H1 (cell line): Measurements from ENCODE around the gene PRC1. TPM values are rescaled to one million over a fixed set of nuclear protein-coding genes. Genes with fewer than 3 reads are reported as not detected.

Source experiments
- CTCF ChIA-PET: fragments of 300-600 bp; sonication (Branson Sonifier 250); formaldehyde crosslinking; loops from one replicate; lab custom pipeline; 2021; ENCODE audit not compliant: partially characterized antibody; lab: Charles Lee
- POLR2A ChIA-PET: fragments of 300-600 bp; sonication (Branson Sonifier 250); formaldehyde crosslinking; loops from one replicate; lab custom pipeline; 2021; ENCODE audit warnings: inconsistent platforms; ENCODE audit not compliant: partially characterized antibody; lab: Charles Lee
- DNase-seq, 2 experiments: peaks; one replicate each; pipeline versions ENCODE4 v3.0.0 to v3.0.0-alpha.2; 2010 to 2022; ENCODE audit warnings: low spot score in 2 of 2, low read depth in 1 of 2, mixed read lengths in 1 of 2
- FAIRE-seq: peaks from 2 replicates; lab custom pipeline; 2011; peaks lifted over from hg19 to GRCh38; lab: Jason Lieb, UNC
- H2AFZ ChIP-seq: 2 replicates; pipeline ENCODE4 v1.8.1; 2012; ENCODE audit warnings: low read length, inconsistent platforms
- H2AK5ac ChIP-seq: 2 replicates; pipeline ENCODE4 v1.6.1; 2013; ENCODE audit warnings: low read depth, low read length
- H2BK120ac ChIP-seq: replicated peaks from 2 replicates; pipeline ENCODE3; 2013; ENCODE audit warnings: low read depth, low read length, inconsistent platforms
- H2BK12ac ChIP-seq: 2 replicates; pipeline ENCODE4 v1.6.1; 2013; ENCODE audit warnings: low read depth, low read length
- H2BK15ac ChIP-seq: 2 replicates; pipeline ENCODE4 v1.6.1; 2013; ENCODE audit warnings: low read length
- H2BK20ac ChIP-seq: 2 replicates; pipeline ENCODE4 v1.6.1; 2013; ENCODE audit warnings: low read length
- H2BK5ac ChIP-seq: 2 replicates; pipeline ENCODE4 v1.6.1; 2013; ENCODE audit warnings: low read depth, low read length
- H3K14ac ChIP-seq: 2 replicates; pipeline ENCODE4 v1.6.1; 2013; ENCODE audit warnings: inconsistent platforms; ENCODE audit not compliant: insufficient read length
- H3K18ac ChIP-seq: 2 replicates; pipeline ENCODE4 v1.6.1; 2013; ENCODE audit warnings: low read length; ENCODE audit errors: extremely low read depth
- H3K23ac ChIP-seq: 2 replicates; pipeline ENCODE4 v1.6.1; 2013; ENCODE audit warnings: inconsistent platforms; ENCODE audit not compliant: insufficient read length
- H3K23me2 ChIP-seq: 2 replicates; pipeline ENCODE4 v1.6.1; 2013; ENCODE audit warnings: low read depth, low read length
- H3K27ac ChIP-seq: 2 replicates; pipeline ENCODE4 v1.6.1; 2011; ENCODE audit warnings: low read depth, low read length, inconsistent platforms
- H3K27me3 ChIP-seq, 4 experiments: replicated peaks in 1 of 4; 1 replicate in 1 of 4; 2 replicates in 3 of 4; pipeline versions ENCODE4 v1.6.1 to v1.8.1; 2011 to 2013; ENCODE audit warnings: low read length in 3 of 4, mild to moderate bottlenecking in 3 of 4, inconsistent platforms in 2 of 4, mixed read lengths in 2 of 4, moderate library complexity in 1 of 4; ENCODE audit not compliant: control insufficient read depth in 3 of 4, insufficient read depth in 3 of 4; ENCODE audit errors: extremely low read depth in 1 of 4
- H3K36me3 ChIP-seq, 4 experiments: 2 replicates each; pipeline versions ENCODE4 v1.6.1 to v1.8.1; 2011 to 2013; ENCODE audit warnings: mild to moderate bottlenecking in 4 of 4, low read length in 3 of 4, moderate library complexity in 2 of 4, control low read depth in 1 of 4, inconsistent platforms in 1 of 4; ENCODE audit not compliant: insufficient read depth in 4 of 4, control insufficient read depth in 2 of 4
- H3K4ac ChIP-seq: replicated peaks from 2 replicates; pipeline ENCODE3; 2013; ENCODE audit warnings: low read length, low read depth, mixed read lengths, inconsistent platforms; ENCODE audit not compliant: insufficient read length
- H3K4me1 ChIP-seq, 4 experiments: replicated peaks in 1 of 4; 1 replicate in 1 of 4; 2 replicates in 3 of 4; pipeline versions ENCODE4 v1.6.1 to v1.8.1; 2011 to 2013; ENCODE audit warnings: low read length in 3 of 4, inconsistent platforms in 2 of 4, mixed read lengths in 1 of 4; ENCODE audit not compliant: insufficient read depth in 4 of 4, control insufficient read depth in 3 of 4
- H3K4me2 ChIP-seq, 2 experiments: 2 replicates each; pipeline versions ENCODE4 v1.6.1 to v1.8.1; 2011 to 2013; ENCODE audit warnings: low read depth in 2 of 2, low read length in 2 of 2, control low read depth in 1 of 2, inconsistent platforms in 1 of 2, mild to moderate bottlenecking in 1 of 2; ENCODE audit not compliant: insufficient read depth in 1 of 2
- H3K4me3 ChIP-seq, 4 experiments: fragments of 200-600, 300-600 bp in 1 of 4; sonication (generic), shearing (Covaris generic), sonication (Bioruptor Twin) in 1 of 4; 2 replicates each; pipeline versions ENCODE4 v1.5.1 to v1.8.1; 2011 to 2016; ENCODE audit warnings: low read length in 4 of 4, low read depth in 3 of 4, control low read depth in 2 of 4, inconsistent platforms in 2 of 4, mild to moderate bottlenecking in 2 of 4, mixed read lengths in 1 of 4, moderate library complexity in 1 of 4; ENCODE audit not compliant: insufficient read depth in 2 of 4; ENCODE audit errors: extremely low read depth in 1 of 4
- H3K56ac ChIP-seq: replicated peaks from 2 replicates; pipeline ENCODE3; 2013; ENCODE audit warnings: low read depth, mild to moderate bottlenecking, mixed read lengths, low read length, inconsistent platforms; ENCODE audit not compliant: insufficient read length
- H3K79me1 ChIP-seq: 2 replicates; pipeline ENCODE4 v1.6.1; 2013; ENCODE audit warnings: low read depth, low read length, control low read depth
- H3K79me2 ChIP-seq, 2 experiments: 2 replicates each; pipeline versions ENCODE4 v1.6.1 to v1.8.1; 2012 to 2013; ENCODE audit warnings: low read length in 2 of 2, mild to moderate bottlenecking in 2 of 2, inconsistent platforms in 1 of 2; ENCODE audit not compliant: insufficient read depth in 2 of 2, control insufficient read depth in 1 of 2
- H3K9ac ChIP-seq, 4 experiments: replicated peaks in 1 of 4; 1 replicate in 1 of 4; 2 replicates in 3 of 4; pipeline versions ENCODE4 v1.6.1 to v1.8.1; 2011 to 2013; ENCODE audit warnings: low read depth in 3 of 4, low read length in 3 of 4, control low read depth in 2 of 4, mild to moderate bottlenecking in 2 of 4, moderate library complexity in 2 of 4, inconsistent platforms in 1 of 4; ENCODE audit errors: extremely low read depth in 1 of 4
- H3K9me3 ChIP-seq, 2 experiments: 2 replicates each; pipeline versions ENCODE4 v1.6.1 to v1.8.1; 2012 to 2013; ENCODE audit warnings: mild to moderate bottlenecking in 2 of 2, moderate library complexity in 2 of 2, control low read depth in 1 of 2, inconsistent platforms in 1 of 2, low read depth in 1 of 2, low read length in 1 of 2, mixed read lengths in 1 of 2; ENCODE audit not compliant: insufficient read depth in 2 of 2
- H4K20me1 ChIP-seq, 2 experiments: replicated peaks in 1 of 2; 2 replicates each; pipeline versions ENCODE3 to v1.8.1; 2011 to 2013; ENCODE audit warnings: inconsistent platforms in 2 of 2, low read length in 2 of 2, mild to moderate bottlenecking in 1 of 2; ENCODE audit not compliant: insufficient read depth in 2 of 2, control insufficient read depth in 1 of 2
- H4K5ac ChIP-seq: 2 replicates; pipeline ENCODE4 v1.6.1; 2013; ENCODE audit warnings: low read length, low read depth, mixed read lengths, inconsistent platforms; ENCODE audit not compliant: insufficient read length
- H4K8ac ChIP-seq: 2 replicates; pipeline ENCODE4 v1.8.0; 2013; ENCODE audit warnings: mild to moderate bottlenecking, moderate library complexity, low read length, inconsistent platforms; ENCODE audit not compliant: insufficient read depth; ENCODE audit errors: extremely low read depth
- H4K91ac ChIP-seq: replicated peaks from 2 replicates; pipeline ENCODE3; 2013; ENCODE audit warnings: low read length, mixed read lengths, inconsistent platforms; ENCODE audit not compliant: insufficient read length
- BRCA1 ChIP-seq: IDR thresholded peaks from 2 replicates; pipeline ENCODE4 v1.6.1; 2012; ENCODE audit warnings: low read depth, low read length, improper control_type of control experiment
- TAF7 ChIP-seq: optimal IDR thresholded peaks from 2 replicates; pipeline ENCODE3; 2011; ENCODE audit warnings: low read depth, mild to moderate bottlenecking, inconsistent platforms, low read length, moderate library complexity, borderline replicate concordance
- WGBS, 2 experiments: shearing (Covaris generic) in 1 of 2; methylation state at CpG; one replicate each; pipeline versions ENCODE4 v1.1.6 to v1.1.7; 2013 to 2015; ENCODE audit warnings: low lambda C conversion rate in 2 of 2, mixed read lengths in 2 of 2, inconsistent platforms in 1 of 2, low coverage in 1 of 2, missing lambda C conversion rate in 1 of 2; ENCODE audit not compliant: insufficient replicate concordance in 2 of 2, insufficient coverage in 1 of 2, insufficient read length in 1 of 2; ENCODE audit errors: extremely low coverage in 1 of 2, missing lambda C conversion rate in 1 of 2; 5-methylcytosine and 5-hydroxymethylcytosine counted together
- polyA plus RNA-seq, 7 experiments: library from polyadenylated mRNA; depleted of rRNA in 3 of 7; stranded (reverse) in 5 of 7; unstranded in 2 of 7; fragments of >200 nt in 5 of 7; fragments of 200-250 nt in 2 of 7; gene quantifications; 1 replicate in 5 of 7; 2 replicates in 1 of 7; 4 replicates in 1 of 7; pipeline versions ENCODE4 v1.2.1 to v1.2.3, GENCODE V29; 2011 to 2013; ENCODE audit warnings: missing spikeins in 2 of 7, mixed read lengths in 2 of 7
- total RNA-seq: library from RNA; stranded (reverse); fragmentation: NEBNext Ultra II Directional; extraction: Animal tissue kit (Norgen Biotek cat#: 25700); gene quantifications from 2 replicates; pipeline ENCODE4 v1.2.1, GENCODE V29; 2021

The PRC1 gene
- total and polyA plus RNA-seq, 2 of the 8 experiments (the other 6 are each of a cell fraction or from before 2014, with no cell fraction given) = 90.7 to 181 TPM

GRCh38 chr15:90982135-90982534 lies 12.2 kb downstream of the PRC1 start:
- Histone ChIP-seq H3K18ac (no peak overlapping the region), H3K4me3 (no peak overlapping the region), H3K4me1 (no peaks in the 10 kb centered on the region), H2BK15ac (no peak overlapping the region), H3K56ac (no peak overlapping the region), H2BK5ac (no peak overlapping the region), H3K23me2 (no peaks in the 10 kb centered on the region), H3K14ac (no peak overlapping the region), H2AK5ac (no peak overlapping the region), H3K23ac (no peak overlapping the region), H4K91ac (no peak overlapping the region), H3K27me3 (no peaks in the 10 kb centered on the region), H3K9ac (no peak overlapping the region), H2BK12ac (no peak overlapping the region), H3K79me2 (peaks cover 13 to 34% of the 10 kb centered on the region in 2 experiments), H3K4ac (no peak overlapping the region), H3K27ac (no peak overlapping the region), H4K5ac (no peak overlapping the region), H3K4me2 (no peak overlapping the region), H3K79me1 (no peaks in the 10 kb centered on the region), H2BK20ac (no peak overlapping the region), H4K8ac (no peak overlapping the region), H2AFZ (no peak overlapping the region), H3K9me3 (no peaks in the 10 kb centered on the region), H4K20me1 (peaks cover 4 to 10% of the 10 kb centered on the region in 2 experiments), H2BK120ac (no peak overlapping the region), H3K36me3 (peaks cover 43 to 72% (median 59%) of the 10 kb centered on the region in 4 experiments)
- CTCF ChIA-PET = interaction anchor here (0.9 to 2.4 kb wide), 4 partner anchors 8 to 50 kb away, joined by 3 to 8 read pairs (median 6); partner anchors contain the start of gene HDDC3
- WGBS, 2 experiments = 84% methylated on average over 4 of the region's 5 CpGs; no CpG with 5 or more reads in 1 of the 2 experiments
- DNase-seq (no peak), FAIRE-seq (no peak)
- POLR2A ChIA-PET = interaction anchor here (0.9 kb wide), 1 partner anchor 11 kb away, joined by 3 read pairs; no protein-coding TSS in a partner anchor
- TF ChIP-seq TAF7 (no peak), BRCA1 (no peak)
